Measurements from ENCODE around the gene LRGUK.
"Not testable (repeated sequence)": the region's sequence is repeated elsewhere in the genome, so short reads cannot be mapped to it uniquely, and the experiment has no call there.

DNA sequence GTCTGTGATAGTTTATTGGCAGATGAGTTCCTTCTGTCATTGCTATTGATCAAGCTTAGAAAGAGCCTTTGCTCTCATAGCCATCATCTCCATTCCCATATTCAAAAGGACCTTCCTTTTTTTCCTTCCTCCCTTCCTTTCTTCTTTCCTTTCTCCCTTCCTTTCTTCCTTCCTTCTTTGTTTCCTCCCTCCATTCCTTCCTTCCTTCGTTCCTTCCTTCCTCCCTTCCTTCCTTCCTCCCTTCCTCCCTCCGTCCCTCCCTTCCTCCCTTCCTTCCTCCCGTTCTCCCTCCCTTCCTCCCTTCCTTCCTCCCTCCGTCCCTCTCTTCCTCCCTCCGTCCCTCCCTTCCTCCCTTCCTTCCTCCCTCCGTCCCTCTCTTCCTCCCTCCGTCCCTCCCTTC is 104.2 kb downstream of the LRGUK start:
- TF ChIP-seq POLR2A (IDR thresholded peaks at IDR 0.05; ENCODE audit: low read depth, low read length), result not testable (repeated sequence)
- TF ChIP-seq, protein P1, sequence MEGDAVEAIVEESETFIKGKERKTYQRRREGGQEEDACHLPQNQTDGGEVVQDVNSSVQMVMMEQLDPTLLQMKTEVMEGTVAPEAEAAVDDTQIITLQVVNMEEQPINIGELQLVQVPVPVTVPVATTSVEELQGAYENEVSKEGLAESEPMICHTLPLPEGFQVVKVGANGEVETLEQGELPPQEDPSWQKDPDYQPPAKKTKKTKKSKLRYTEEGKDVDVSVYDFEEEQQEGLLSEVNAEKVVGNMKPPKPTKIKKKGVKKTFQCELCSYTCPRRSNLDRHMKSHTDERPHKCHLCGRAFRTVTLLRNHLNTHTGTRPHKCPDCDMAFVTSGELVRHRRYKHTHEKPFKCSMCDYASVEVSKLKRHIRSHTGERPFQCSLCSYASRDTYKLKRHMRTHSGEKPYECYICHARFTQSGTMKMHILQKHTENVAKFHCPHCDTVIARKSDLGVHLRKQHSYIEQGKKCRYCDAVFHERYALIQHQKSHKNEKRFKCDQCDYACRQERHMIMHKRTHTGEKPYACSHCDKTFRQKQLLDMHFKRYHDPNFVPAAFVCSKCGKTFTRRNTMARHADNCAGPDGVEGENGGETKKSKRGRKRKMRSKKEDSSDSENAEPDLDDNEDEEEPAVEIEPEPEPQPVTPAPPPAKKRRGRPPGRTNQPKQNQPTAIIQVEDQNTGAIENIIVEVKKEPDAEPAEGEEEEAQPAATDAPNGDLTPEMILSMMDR (IDR thresholded peaks at IDR 0.05; ENCODE audit: extremely low read depth in 1 of 2, insufficient read depth in 1 of 2, low read depth in 1 of 2, low read length in 2 of 2), result not testable (repeated sequence)
